Lower lobe of right lung (tissue), 2 donors: ENCODE data around the gene PCP2. TPM values are rescaled to one million over a fixed set of nuclear protein-coding genes. Genes with fewer than 3 reads are reported as not detected.
A peak's percentile ranks its signal among the peaks of the same experiment; 100 is the strongest.
"Not testable (repeated sequence)": the region's sequence is repeated elsewhere in the genome, so short reads cannot be mapped to it uniquely, and the experiment has no call there.

Experiments
- ATAC-seq, 2 donors: fragments of 200-7000 bp; cut with Tn5 transposase; one replicate each; pipeline ENCODE4 v1.9.1; 2020 to 2022; ENCODE audit warnings: mild to moderate bottlenecking in 2 of 2, moderate library complexity in 2 of 2
- DNase-seq: peaks from one replicate; pipeline ENCODE4 v3.0.0-alpha.2; 2020
- H3K27ac ChIP-seq: fragments of 200-600 bp; one replicate; pipeline ENCODE4 v1.8.0; 2022
- H3K27me3 ChIP-seq: fragments of 200-600 bp; one replicate; pipeline ENCODE4 v1.8.0; 2022; ENCODE audit warnings: low read depth
- H3K36me3 ChIP-seq: fragments of 200-600 bp; one replicate; pipeline ENCODE4 v1.8.0; 2022; ENCODE audit warnings: mild to moderate bottlenecking
- H3K4me1 ChIP-seq: fragments of 200-600 bp; one replicate; pipeline ENCODE4 v1.8.0; 2022
- H3K4me3 ChIP-seq: fragments of 200-600 bp; one replicate; pipeline ENCODE4 v1.8.0; 2022; ENCODE audit warnings: mild to moderate bottlenecking
- H3K9me3 ChIP-seq: fragments of 200-600 bp; one replicate; pipeline ENCODE4 v1.8.0; 2022
- CTCF ChIP-seq: fragments of 200-600 bp; IDR thresholded peaks from one replicate; pipeline ENCODE4 v1.8.0; 2022; ENCODE audit warnings: antibody characterized with exemption, mild to moderate bottlenecking
- intact Hi-C: fragments of 100-400 bp; cut with DNase I; formaldehyde crosslinking; loops from one replicate; pipeline ENCODE4 v1.11.0; 2022
- total RNA-seq: library from RNA; stranded (reverse); fragmentation: NEBNext Ultra II Directional; extraction: Animal tissue kit (Norgen Biotek cat#: 25700); gene quantifications from one replicate; pipeline ENCODE4 v1.2.1, GENCODE V29; 2021
- donor health status: DM: no; HTN: yes; CAD: no; lungs with severe emphysema.

The PCP2 gene
- total RNA-seq, 1 donor from 2014 or later = 3.5 TPM

DNA sequence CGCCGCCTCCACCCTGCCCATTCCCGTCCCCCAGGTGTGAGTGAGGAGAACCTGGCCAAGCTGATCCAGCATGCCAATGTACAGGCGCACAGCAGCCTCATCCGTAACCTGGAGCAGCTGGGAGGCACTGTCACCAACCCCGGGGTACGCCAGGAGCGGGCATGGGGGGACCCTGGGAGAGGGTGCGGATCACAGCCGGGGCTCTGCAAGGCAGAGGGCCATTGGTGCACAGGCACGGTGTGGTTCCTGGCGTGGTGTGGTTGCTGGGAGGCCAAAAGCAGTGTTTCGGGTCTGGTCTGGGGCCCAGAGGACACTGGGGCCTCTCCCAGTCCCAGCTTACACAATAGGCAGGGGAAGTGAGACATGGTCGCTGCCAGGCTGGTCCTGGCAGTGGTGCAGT is 11.6 kb upstream of the PCP2 start:
- intact Hi-C loops = no loop called here
- H3K27ac ChIP-seq = no peak overlapping the region
- ATAC-seq = peak; percentile 34 to 46

GRCh38 chr19:7644550-7644877 is 11.0 kb upstream of the PCP2 start:
- no peak overlapping the region for H3K27ac ChIP-seq
- H3K27me3 ChIP-seq = no peaks in the 10 kb centered on the region
- H3K4me1 ChIP-seq = peaks cover under 1% of the 10 kb centered on the region
- H3K4me3 ChIP-seq = no peak overlapping the region
- ATAC-seq (no peak), DNase-seq (no peak)
- no peaks in the 10 kb centered on the region for H3K9me3 ChIP-seq
- H3K36me3 ChIP-seq = peaks cover 43% of the 10 kb centered on the region
- intact Hi-C loops = no loop called here
- no peak for TF ChIP-seq CTCF

More for the DNA sequence above, 11.6 kb upstream of the PCP2 start:
- no peak for DNase-seq
- TF ChIP-seq CTCF = no peak
- Histone ChIP-seq H3K36me3 (peaks cover 43% of the 10 kb centered on the region), H3K4me3 (no peak overlapping the region), H3K9me3 (no peaks in the 10 kb centered on the region), H3K4me1 (no peaks in the 10 kb centered on the region), H3K27me3 (no peaks in the 10 kb centered on the region)

- H3K27me3 ChIP-seq, ATAC-seq, H3K9me3 ChIP-seq, DNase-seq, H3K4me3 ChIP-seq, intact Hi-C loops, H3K27ac ChIP-seq, H3K4me1 ChIP-seq: not testable (repeated sequence)
- H3K36me3 ChIP-seq = peaks cover 43% of the 10 kb centered on the region
Measured at GRCh38 chr19:7643629-7644549, 10.4 kb upstream of the PCP2 start.

DNA sequence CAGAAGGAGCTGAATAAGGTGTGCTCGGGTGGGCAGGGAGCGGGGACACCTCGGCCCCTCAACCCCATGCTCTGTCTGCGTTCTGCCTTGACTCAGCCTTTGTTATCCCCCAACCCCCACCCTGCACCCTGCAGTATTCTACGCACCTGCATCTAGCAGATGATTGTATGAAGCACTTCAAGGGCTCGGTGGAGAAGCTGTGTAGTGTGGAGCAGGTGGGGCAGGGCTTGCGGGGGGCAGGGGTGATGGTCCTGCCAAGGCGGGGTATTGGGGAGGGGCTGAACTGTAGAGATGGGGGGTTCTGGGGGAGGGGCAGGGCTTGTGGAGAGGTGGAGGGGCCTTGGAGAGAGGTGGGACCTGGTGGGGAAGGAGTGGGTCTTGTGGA is 9.5 kb upstream of the PCP2 start:
- Histone ChIP-seq H3K27ac (no peak overlapping the region), H3K36me3 (peaks cover 43% of the 10 kb centered on the region), H3K27me3 (no peaks in the 10 kb centered on the region), H3K9me3 (no peaks in the 10 kb centered on the region), H3K4me3 (no peak overlapping the region), H3K4me1 (peaks cover 16% of the 10 kb centered on the region)
- no peak for TF ChIP-seq CTCF
- DNase-seq (no peak), ATAC-seq (no peak)
- intact Hi-C loops = no loop called here

DNA sequence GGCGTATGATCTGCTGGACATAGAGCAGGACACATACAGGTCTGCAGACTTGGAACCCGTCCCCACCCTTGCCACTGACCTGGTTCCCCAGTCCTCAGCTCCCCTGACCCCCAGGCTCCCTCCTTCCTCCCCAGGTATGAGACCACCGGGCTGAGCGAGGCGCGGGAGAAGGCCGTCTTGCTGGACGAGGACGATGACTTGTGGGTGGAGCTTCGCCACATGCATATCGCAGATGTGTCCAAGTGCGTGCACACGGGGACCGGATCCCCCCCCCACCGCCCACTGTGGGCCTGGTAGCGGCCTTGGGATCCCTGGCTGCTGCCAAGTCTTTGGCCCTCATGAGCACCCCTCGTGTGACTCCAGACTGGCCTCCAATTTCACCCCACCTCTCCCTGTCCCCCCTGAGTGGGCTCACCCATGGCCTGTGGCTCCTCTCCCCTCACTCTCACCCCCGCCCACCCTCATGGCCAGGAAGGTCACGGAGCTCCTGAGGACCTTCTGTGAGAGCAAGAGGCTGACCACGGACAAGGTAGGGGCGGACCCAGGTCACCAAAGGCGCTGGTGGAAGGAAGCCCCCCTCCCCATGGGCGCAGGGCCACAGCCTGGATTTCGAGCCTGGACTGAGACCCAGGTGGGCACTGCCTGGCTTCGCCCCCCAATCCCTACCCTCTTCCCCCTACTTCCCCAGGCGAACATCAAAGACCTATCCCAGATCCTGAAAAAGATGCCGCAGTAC is 8.9 kb upstream of the PCP2 start:
- no peak overlapping the region for H3K27ac ChIP-seq
- no peak for TF ChIP-seq CTCF
- no peak overlapping the region for H3K4me3 ChIP-seq
- H3K36me3 ChIP-seq = peaks cover 41% of the 10 kb centered on the region
- DNase-seq (no peak), ATAC-seq (no peak)
- peaks cover 21% of the 10 kb centered on the region for H3K4me1 ChIP-seq
- peaks cover 4% of the 10 kb centered on the region for H3K27me3 ChIP-seq
- no peaks in the 10 kb centered on the region for H3K9me3 ChIP-seq
- intact Hi-C loops = no loop called here
